GM19438 (cell line): Measurements from ENCODE around the gene CADPS2.
"Not testable (repeated sequence)": the region's sequence is repeated elsewhere in the genome, so short reads cannot be mapped to it uniquely, and the experiment has no call there.

Experiments used
- ATAC-seq: cut with Tn5 transposase; IDR thresholded peaks from one replicate; pipeline ENCODE4 v1.9.1; 2021; ENCODE audit warnings: low read depth; ENCODE audit not compliant: unreplicated experiment

Gene CADPS2

GRCh38 chr7:122858320-122858719 is 27.9 kb downstream of the CADPS2 start:
- no peak for ATAC-seq

- no peak for ATAC-seq
Measured at GRCh38 chr7:122850528-122850927, 35.7 kb downstream of the CADPS2 start.

- ATAC-seq, result no peak
Measured at GRCh38 chr7:122849957-122850328, 36.3 kb downstream of the CADPS2 start.

GRCh38 chr7:122849322-122849956 is 36.8 kb downstream of the CADPS2 start:
- no peak for ATAC-seq

GRCh38 chr7:122847871-122848473 is 38.3 kb downstream of the CADPS2 start:
- no peak for ATAC-seq

GRCh38 chr7:122846591-122846990 is 39.7 kb downstream of the CADPS2 start:
- no peak for ATAC-seq

GRCh38 chr7:122845286-122845685 is 41.0 kb downstream of the CADPS2 start:
- ATAC-seq, result no peak

- ATAC-seq, result no peak
Measured at GRCh38 chr7:122844191-122844988, 41.9 kb downstream of the CADPS2 start.

GRCh38 chr7:122842971-122843370 is 43.3 kb downstream of the CADPS2 start:
- ATAC-seq, result no peak

GRCh38 chr7:122836286-122836685 is 50.0 kb downstream of the CADPS2 start:
- not testable (repeated sequence) for ATAC-seq

GRCh38 chr7:122834571-122834942 is 51.7 kb downstream of the CADPS2 start:
- ATAC-seq, result not testable (repeated sequence)

- no peak for ATAC-seq
Measured at GRCh38 chr7:122833888-122834570, 52.2 kb downstream of the CADPS2 start.

- ATAC-seq, result no peak
Measured at GRCh38 chr7:122831436-122831835, 54.8 kb downstream of the CADPS2 start.

- ATAC-seq, result no peak
Measured at GRCh38 chr7:122829962-122830361, 56.3 kb downstream of the CADPS2 start.

- ATAC-seq, result no peak
Measured at GRCh38 chr7:122827763-122828162, 58.5 kb downstream of the CADPS2 start.

- no peak for ATAC-seq
Measured at GRCh38 chr7:122813845-122814244, 72.4 kb downstream of the CADPS2 start.

- ATAC-seq, result no peak
Measured at GRCh38 chr7:122803851-122804250, 82.4 kb downstream of the CADPS2 start.

GRCh38 chr7:122803323-122803722 is 82.9 kb downstream of the CADPS2 start:
- no peak for ATAC-seq

- peak; percentile 67 for ATAC-seq
Measured at GRCh38 chr7:122802301-122802751, 83.9 kb downstream of the CADPS2 start.

GRCh38 chr7:122791959-122792545 is 94.2 kb downstream of the CADPS2 start:
- no peak for ATAC-seq

GRCh38 chr7:122790591-122790990 is 95.7 kb downstream of the CADPS2 start:
- no peak for ATAC-seq
